GM10266 (cell line): ENCODE results near the gene ZNF396.

Source experiments
- DNase-seq: peaks from one replicate; pipeline ENCODE4 v3.0.0; 2012; ENCODE audit errors: extremely low spot score
- TF ChIP-seq, protein P1 (sequence below): IDR thresholded peaks from 2 replicates; pipeline ENCODE4 v1.5.1; 2012; ENCODE audit warnings: mild to moderate bottlenecking, low read depth; ENCODE audit not compliant: control insufficient read depth, insufficient read depth; ENCODE audit errors: missing control alignments

Gene ZNF396

DNA sequence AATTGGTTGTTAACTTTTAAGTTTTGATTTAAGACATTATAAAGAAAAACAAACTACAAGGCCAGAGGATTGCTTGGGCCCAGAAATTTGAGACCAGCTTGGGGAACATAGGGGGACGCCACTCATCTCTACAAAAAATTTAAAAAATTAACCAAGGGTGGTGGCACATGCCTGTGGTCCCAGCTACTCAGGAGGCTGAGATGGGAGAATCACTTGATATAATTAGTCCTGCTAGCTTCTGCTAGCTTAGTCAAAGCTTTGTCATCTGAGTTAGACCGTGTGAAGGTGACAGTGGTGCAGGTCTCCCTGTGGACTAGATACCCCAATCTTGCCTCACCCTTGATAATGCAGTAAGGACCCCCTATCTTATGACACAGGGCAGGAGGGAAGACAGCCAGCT is 6.0 kb upstream of the ZNF396 start:
- DNase-seq: no peak
- TF ChIP-seq, protein P1, sequence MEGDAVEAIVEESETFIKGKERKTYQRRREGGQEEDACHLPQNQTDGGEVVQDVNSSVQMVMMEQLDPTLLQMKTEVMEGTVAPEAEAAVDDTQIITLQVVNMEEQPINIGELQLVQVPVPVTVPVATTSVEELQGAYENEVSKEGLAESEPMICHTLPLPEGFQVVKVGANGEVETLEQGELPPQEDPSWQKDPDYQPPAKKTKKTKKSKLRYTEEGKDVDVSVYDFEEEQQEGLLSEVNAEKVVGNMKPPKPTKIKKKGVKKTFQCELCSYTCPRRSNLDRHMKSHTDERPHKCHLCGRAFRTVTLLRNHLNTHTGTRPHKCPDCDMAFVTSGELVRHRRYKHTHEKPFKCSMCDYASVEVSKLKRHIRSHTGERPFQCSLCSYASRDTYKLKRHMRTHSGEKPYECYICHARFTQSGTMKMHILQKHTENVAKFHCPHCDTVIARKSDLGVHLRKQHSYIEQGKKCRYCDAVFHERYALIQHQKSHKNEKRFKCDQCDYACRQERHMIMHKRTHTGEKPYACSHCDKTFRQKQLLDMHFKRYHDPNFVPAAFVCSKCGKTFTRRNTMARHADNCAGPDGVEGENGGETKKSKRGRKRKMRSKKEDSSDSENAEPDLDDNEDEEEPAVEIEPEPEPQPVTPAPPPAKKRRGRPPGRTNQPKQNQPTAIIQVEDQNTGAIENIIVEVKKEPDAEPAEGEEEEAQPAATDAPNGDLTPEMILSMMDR: no peak

DNA sequence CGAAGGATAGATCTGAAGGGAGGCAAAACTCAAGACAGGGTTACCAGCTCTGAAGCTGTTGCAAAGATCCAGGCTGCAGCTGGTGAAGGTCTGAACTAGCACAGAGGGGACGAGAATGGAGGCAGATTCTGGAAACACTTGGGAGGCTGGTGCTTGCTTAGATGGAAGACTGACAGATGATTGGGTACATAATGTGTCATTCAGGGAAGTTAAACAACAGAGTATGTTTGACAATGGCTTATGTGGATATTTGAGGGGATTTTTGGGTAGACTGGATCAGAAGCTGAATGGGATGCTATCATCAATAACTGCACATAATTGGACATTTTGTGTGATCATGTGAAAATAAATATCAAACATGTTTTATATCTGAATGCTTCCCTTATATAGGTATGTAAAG is 2.3 kb upstream of the ZNF396 start:
- no peak for DNase-seq
- TF ChIP-seq, protein P1: no peak

DNA sequence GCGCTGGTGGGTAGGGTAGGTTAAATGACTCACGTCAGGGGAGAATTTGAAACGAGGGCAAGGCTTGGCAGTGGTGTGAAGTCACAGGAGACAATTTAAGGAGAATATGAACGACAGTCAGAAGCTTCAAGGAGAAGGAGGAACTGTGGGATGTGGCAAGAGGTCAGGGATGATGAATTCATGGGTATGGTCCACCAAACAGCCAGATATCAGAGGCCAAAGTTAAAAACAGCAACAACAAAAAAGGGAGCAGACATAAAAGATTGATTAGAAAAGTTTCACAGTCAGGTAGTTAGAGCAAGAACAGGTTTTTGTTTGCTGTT is 1.4 kb upstream of the ZNF396 start:
- no peak for DNase-seq

DNA sequence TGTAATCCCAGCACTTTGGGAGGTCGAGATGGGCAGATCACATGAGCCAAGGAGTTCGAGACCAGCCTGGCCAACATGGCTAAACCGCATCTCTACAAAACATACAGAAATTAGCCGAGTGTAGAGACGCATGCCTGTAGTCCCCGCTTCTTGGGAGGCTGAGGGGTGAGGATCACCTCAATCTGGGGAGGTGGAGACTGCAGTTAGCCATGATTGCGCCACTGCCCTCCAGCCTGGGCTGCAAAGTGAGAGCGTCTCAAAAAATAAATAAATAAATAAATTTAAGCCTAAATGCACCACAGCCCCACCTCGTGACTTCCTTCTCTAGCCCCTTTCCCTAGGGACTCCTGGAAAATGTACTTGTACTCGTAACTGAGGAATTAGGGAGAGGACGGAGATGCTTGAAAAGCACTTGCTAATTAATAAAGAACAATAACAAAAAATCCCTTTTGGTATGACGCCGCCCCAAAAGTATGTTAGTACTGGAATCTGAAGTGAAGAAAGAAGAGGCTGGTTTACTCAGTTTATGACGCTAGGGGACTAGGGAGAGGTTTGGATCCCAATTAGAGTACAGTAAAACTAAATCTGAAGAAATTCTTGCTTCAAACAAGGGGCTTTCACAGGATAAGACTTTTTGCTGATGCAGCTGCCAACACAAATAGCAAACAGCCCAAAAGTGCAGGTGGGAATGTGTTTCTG is 887 bp upstream of the ZNF396 start:
- TF ChIP-seq, protein P1: no peak
- DNase-seq: no peak

More for the DNA sequence above, 1.4 kb upstream of the ZNF396 start:
- TF ChIP-seq, protein P1: no peak

DNA sequence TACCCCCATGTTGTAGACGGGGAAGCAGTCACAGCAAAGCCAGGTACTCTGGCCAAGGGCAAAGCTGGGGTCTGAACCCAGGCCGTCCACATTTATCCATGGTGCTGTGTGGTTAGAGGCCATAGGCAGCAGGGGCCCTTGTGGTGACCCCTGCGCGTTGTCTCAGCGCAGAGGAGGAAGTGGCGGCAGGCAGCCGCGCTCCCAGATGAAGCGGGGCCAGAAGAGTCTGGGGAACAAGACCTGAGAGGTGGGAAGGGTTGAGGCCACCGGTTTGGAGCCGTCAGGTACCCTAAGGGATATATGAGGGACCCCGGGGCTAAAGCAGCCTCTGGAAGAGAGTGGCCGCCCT is 770 bp downstream of the ZNF396 start:
- TF ChIP-seq, protein P1: no peak
- DNase-seq: peak; percentile 62

DNA sequence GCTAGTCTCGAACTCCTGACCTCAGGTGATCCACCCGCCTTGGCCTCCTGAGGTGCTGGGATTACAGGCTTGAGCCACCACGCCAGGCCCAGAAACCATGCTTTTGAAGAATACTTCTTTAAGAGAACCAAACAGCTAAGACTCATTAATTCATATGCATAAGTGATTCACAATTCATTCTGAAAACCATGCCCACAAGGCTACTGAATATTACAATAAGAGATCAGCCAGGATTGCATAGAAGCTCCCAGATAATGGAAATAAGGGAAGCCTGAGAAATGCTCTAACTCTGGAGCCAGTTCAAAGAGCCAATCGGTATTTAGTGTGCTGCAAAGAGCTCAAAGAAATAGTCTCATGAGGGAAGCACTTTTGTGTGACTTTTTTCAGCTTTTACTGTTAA is 2.4 kb downstream of the ZNF396 start:
- DNase-seq: no peak
- TF ChIP-seq, protein P1: no peak

DNA sequence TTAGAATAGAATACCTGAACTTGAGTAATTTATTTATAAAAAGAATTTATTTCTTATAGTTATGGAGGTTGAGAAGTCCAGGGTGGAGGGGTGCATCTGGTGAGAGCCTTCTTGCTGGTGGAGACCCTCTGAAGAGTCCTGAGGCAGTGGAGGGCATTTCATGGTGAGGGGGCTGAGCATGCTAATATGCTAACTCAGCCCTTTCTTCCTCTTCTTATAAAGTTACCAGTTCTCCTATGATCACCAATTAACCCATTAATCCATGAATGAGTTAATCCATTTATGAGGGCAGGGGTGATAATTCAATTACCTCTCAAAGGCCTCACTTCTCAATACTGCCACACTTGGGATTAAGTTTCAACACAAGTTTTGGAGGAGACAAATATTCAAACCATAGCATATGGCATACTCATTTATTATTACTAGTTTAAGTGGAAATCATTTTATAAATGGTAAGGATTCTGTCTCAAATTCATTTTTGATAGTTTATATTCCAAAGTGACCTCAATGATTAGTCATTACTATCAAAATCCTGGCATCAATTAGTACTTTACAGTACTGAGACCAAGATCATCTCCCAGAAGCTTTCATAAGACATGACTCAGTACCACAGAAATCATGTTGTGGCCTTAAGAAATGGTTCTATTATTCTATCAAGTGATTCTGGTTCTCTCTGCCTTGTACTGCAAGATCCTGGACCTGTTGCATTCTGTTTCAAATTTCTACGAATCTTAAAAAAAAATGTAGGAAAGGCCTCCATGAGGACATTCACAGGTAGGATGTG is 5.5 kb downstream of the ZNF396 start:
- TF ChIP-seq, protein P1: no peak
- no peak for DNase-seq
